ENCODE measurements around the gene GALNT13. TPM values are rescaled to one million over a fixed set of nuclear protein-coding genes. Genes with fewer than 3 reads are reported as not detected.

GALNT13 gene
- total and polyA plus RNA-seq, 3 donors from 2014 or later = 0.55 to 2.2 (median 0.92) TPM

- no peaks in the 10 kb centered on the region for H3K4me1 ChIP-seq
- intact Hi-C loops (cut with DNase I; ENCODE audit: low total_unique reads) = no loop called here
- 80 to 95% methylated on average over 4 of the region's 4 CpGs for WGBS, 2 donors
- TF ChIP-seq CTCF (IDR thresholded peaks at IDR 0.05) (no peak), POLR2A (IDR thresholded peaks at IDR 0.05) (no peak)
- no peaks in the 10 kb centered on the region for H3K36me3 ChIP-seq (ENCODE audit: low read depth, missing control alignments)
- no peak for DNase-seq
- H3K4me3 ChIP-seq = no peak overlapping the region
- no peak overlapping the region for H3K27ac ChIP-seq
- no peaks in the 10 kb centered on the region for H3K9me3 ChIP-seq
- no peaks in the 10 kb centered on the region for H3K27me3 ChIP-seq
These were observed 268.7 kb downstream of the GALNT13 start for GRCh38 chr2:154140249-154141025.

- no peak overlapping the region for H3K27ac ChIP-seq
- H3K4me1 ChIP-seq = no peaks in the 10 kb centered on the region
- H3K4me3 ChIP-seq = no peak overlapping the region
- no peaks in the 10 kb centered on the region for H3K27me3 ChIP-seq
- intact Hi-C loops (cut with DNase I; ENCODE audit: low total_unique reads) = no loop called here
- no peaks in the 10 kb centered on the region for H3K36me3 ChIP-seq (ENCODE audit: low read depth, missing control alignments)
- 79 to 98% methylated on average over 2 of the region's 2 CpGs for WGBS, 2 donors
- TF ChIP-seq CTCF (IDR thresholded peaks at IDR 0.05) (no peak), POLR2A (IDR thresholded peaks at IDR 0.05) (no peak)
- no peaks in the 10 kb centered on the region for H3K9me3 ChIP-seq
- DNase-seq = no peak
These were observed 270.8 kb downstream of the GALNT13 start for GRCh38 chr2:154142480-154142879.

- WGBS, 2 donors = 90 to 95% methylated on average over 4 of the region's 4 CpGs
- no peaks in the 10 kb centered on the region for H3K4me1 ChIP-seq
- no peak overlapping the region for H3K4me3 ChIP-seq
- H3K9me3 ChIP-seq = no peaks in the 10 kb centered on the region
- no peaks in the 10 kb centered on the region for H3K36me3 ChIP-seq (ENCODE audit: low read depth, missing control alignments)
- DNase-seq = no peak
- no peak for TF ChIP-seq CTCF (IDR thresholded peaks at IDR 0.05)
- no peak for TF ChIP-seq POLR2A (IDR thresholded peaks at IDR 0.05)
- no peaks in the 10 kb centered on the region for H3K27me3 ChIP-seq
- intact Hi-C loops (cut with DNase I; ENCODE audit: low total_unique reads) = no loop called here
- no peak overlapping the region for H3K27ac ChIP-seq
These were observed 271.4 kb downstream of the GALNT13 start for GRCh38 chr2:154143105-154143504.

- Histone ChIP-seq H3K4me1 (no peaks in the 10 kb centered on the region), H3K9me3 (no peaks in the 10 kb centered on the region), H3K27ac (no peak overlapping the region), H3K27me3 (no peaks in the 10 kb centered on the region), H3K36me3 (ENCODE audit: low read depth, missing control alignments) (no peaks in the 10 kb centered on the region), H3K4me3 (no peak overlapping the region)
- no peak for DNase-seq
- 68 to 77% methylated on average over 2 of the region's 2 CpGs for WGBS, 2 donors
- intact Hi-C loops (cut with DNase I; ENCODE audit: low total_unique reads) = no loop called here
- TF ChIP-seq CTCF (IDR thresholded peaks at IDR 0.05) (no peak), POLR2A (IDR thresholded peaks at IDR 0.05) (no peak)
These were observed 286.4 kb downstream of the GALNT13 start for GRCh38 chr2:154158101-154158500.

- H3K9me3 ChIP-seq = no peaks in the 10 kb centered on the region
- no peaks in the 10 kb centered on the region for H3K36me3 ChIP-seq (ENCODE audit: low read depth, missing control alignments)
- WGBS, 2 donors = 75 to 82% methylated on average over 2 of the region's 2 CpGs
- H3K27me3 ChIP-seq = no peaks in the 10 kb centered on the region
- intact Hi-C loops (cut with DNase I; ENCODE audit: low total_unique reads) = no loop called here
- TF ChIP-seq CTCF (IDR thresholded peaks at IDR 0.05) = no peak
- no peak for TF ChIP-seq POLR2A (IDR thresholded peaks at IDR 0.05)
- DNase-seq = no peak
- H3K4me1 ChIP-seq = no peaks in the 10 kb centered on the region
- no peak overlapping the region for H3K4me3 ChIP-seq
- H3K27ac ChIP-seq = no peak overlapping the region
These were observed 289.6 kb downstream of the GALNT13 start for GRCh38 chr2:154161286-154161685.

Measured in testis (tissue), 3 donors.